ENCODE data around the gene COL11A1. TPM values are rescaled to one million over a fixed set of nuclear protein-coding genes. Genes with fewer than 3 reads are reported as not detected.

The COL11A1 gene
- total and polyA plus RNA-seq, 2 experiments from 2014 or later: 12.3 to 12.5 TPM

DNA sequence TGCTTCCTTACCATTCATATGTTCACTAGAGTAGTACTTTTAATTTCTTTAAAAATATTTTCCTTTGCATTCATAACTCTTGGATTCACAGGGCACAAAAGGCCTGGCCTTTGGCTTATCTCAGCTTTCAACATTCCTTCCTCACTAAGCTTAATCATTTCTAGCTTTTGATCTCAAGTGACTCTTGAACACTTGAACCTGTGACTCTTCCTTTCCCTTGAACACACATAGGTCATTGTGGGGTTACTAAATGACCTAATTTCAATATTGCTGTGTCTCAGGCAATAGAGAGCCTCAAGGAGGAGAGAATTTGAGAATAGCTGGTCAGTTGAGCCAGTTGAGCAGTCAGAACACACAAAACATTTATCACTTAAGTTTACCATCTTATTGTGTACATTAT lies 49.9 kb downstream of the COL11A1 start:
- H3K27ac ChIP-seq (ENCODE audit: low read depth): no peak overlapping the region
- no peak for DNase-seq (ENCODE audit: low spot score)
- H3K9me3 Mint-ChIP-seq: no peaks in the 10 kb centered on the region

DNA sequence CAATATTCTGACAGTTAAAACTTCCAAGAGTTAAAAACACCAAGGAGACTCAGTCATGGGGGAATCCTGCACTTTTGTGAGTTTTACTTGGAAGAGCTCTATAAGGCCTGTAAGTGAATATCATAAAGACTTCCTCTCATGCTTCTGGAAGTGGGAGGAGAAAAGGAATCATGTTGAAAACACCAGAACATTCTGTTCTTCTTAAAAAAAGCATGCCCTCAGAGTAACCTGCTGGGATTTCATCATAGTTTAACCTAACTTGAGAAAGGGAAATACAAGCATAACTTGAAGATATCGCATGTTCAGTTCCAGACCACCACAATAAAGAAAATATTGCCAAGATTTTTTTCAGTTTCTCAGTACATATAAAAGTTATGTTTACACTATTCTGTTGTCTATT lies 51.9 kb downstream of the COL11A1 start:
- Mint-ChIP-seq H3K4me3 (no peak overlapping the region), H3K36me3 (ENCODE audit: low read depth) (peaks cover 11% of the 10 kb centered on the region), H3K27me3 (ENCODE audit: insufficient read depth, low read depth, poor library complexity) (no peaks in the 10 kb centered on the region), H3K4me1 (no peaks in the 10 kb centered on the region), H3K27ac (no peak overlapping the region), H3K9me3 (peaks cover 14% of the 10 kb centered on the region)
- Histone ChIP-seq H3K4me3 (no peak overlapping the region), H3F3A (replicated peaks; ENCODE audit: low read depth) (no peaks in the 10 kb centered on the region), H3K4me2 (no peak overlapping the region), H3K27ac (ENCODE audit: low read depth) (no peak overlapping the region), H3K79me2 (replicated peaks; ENCODE audit: insufficient read depth) (no peaks in the 10 kb centered on the region), H2AFZ (no peak overlapping the region), H3K27me3 (ENCODE audit: insufficient read depth) (no peaks in the 10 kb centered on the region), H3K4me1 (ENCODE audit: insufficient read depth) (no peaks in the 10 kb centered on the region), H3K9me2 (ENCODE audit: insufficient read depth) (no peaks in the 10 kb centered on the region), H4K20me1 (replicated peaks; ENCODE audit: insufficient read depth) (no peaks in the 10 kb centered on the region), H3K36me3 (ENCODE audit: insufficient read depth) (no peaks in the 10 kb centered on the region)
- DNase-seq (ENCODE audit: low spot score) (no peak), ATAC-seq (no peak)
- TF ChIP-seq POLR2AphosphoS5 (IDR thresholded peaks at IDR 0.05; ENCODE audit: low read depth) (no peak), ZNF331 (CRISPR knock-in tag; IDR thresholded peaks at IDR 0.05; ENCODE audit: low read depth) (no peak), NANOG (IDR thresholded peaks at IDR 0.05; ENCODE audit: borderline replicate concordance) (no peak)
- TF ChIP-seq, protein P1, sequence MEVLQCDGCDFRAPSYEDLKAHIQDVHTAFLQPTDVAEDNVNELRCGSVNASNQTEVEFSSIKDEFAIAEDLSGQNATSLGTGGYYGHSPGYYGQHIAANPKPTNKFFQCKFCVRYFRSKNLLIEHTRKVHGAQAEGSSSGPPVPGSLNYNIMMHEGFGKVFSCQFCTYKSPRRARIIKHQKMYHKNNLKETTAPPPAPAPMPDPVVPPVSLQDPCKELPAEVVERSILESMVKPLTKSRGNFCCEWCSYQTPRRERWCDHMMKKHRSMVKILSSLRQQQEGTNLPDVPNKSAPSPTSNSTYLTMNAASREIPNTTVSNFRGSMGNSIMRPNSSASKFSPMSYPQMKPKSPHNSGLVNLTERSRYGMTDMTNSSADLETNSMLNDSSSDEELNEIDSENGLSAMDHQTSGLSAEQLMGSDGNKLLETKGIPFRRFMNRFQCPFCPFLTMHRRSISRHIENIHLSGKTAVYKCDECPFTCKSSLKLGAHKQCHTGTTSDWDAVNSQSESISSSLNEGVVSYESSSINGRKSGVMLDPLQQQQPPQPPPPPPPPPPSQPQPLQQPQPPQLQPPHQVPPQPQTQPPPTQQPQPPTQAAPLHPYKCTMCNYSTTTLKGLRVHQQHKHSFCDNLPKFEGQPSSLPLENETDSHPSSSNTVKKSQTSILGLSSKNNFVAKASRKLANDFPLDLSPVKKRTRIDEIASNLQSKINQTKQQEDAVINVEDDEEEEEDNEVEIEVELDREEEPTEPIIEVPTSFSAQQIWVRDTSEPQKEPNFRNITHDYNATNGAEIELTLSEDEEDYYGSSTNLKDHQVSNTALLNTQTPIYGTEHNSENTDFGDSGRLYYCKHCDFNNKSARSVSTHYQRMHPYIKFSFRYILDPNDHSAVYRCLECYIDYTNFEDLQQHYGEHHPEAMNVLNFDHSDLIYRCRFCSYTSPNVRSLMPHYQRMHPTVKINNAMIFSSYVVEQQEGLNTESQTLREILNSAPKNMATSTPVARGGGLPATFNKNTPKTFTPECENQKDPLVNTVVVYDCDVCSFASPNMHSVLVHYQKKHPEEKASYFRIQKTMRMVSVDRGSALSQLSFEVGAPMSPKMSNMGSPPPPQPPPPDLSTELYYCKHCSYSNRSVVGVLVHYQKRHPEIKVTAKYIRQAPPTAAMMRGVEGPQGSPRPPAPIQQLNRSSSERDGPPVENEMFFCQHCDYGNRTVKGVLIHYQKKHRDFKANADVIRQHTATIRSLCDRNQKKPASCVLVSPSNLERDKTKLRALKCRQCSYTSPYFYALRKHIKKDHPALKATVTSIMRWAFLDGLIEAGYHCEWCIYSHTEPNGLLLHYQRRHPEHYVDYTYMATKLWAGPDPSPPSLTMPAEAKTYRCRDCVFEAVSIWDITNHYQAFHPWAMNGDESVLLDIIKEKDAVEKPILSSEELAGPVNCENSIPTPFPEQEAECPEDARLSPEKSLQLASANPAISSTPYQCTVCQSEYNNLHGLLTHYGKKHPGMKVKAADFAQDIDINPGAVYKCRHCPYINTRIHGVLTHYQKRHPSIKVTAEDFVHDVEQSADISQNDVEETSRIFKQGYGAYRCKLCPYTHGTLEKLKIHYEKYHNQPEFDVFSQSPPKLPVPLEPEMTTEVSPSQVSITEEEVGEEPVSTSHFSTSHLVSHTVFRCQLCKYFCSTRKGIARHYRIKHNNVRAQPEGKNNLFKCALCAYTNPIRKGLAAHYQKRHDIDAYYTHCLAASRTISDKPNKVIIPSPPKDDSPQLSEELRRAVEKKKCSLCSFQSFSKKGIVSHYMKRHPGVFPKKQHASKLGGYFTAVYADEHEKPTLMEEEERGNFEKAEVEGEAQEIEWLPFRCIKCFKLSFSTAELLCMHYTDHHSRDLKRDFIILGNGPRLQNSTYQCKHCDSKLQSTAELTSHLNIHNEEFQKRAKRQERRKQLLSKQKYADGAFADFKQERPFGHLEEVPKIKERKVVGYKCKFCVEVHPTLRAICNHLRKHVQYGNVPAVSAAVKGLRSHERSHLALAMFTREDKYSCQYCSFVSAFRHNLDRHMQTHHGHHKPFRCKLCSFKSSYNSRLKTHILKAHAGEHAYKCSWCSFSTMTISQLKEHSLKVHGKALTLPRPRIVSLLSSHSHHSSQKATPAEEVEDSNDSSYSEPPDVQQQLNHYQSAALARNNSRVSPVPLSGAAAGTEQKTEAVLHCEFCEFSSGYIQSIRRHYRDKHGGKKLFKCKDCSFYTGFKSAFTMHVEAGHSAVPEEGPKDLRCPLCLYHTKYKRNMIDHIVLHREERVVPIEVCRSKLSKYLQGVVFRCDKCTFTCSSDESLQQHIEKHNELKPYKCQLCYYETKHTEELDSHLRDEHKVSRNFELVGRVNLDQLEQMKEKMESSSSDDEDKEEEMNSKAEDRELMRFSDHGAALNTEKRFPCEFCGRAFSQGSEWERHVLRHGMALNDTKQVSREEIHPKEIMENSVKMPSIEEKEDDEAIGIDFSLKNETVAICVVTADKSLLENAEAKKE (CRISPR knock-in tag; IDR thresholded peaks at IDR 0.05): no peak

More for the DNA sequence above, 49.9 kb downstream of the COL11A1 start:
- Histone ChIP-seq H4K20me1 (replicated peaks; ENCODE audit: insufficient read depth) (no peaks in the 10 kb centered on the region), H2AFZ (no peak overlapping the region), H3F3A (replicated peaks; ENCODE audit: low read depth) (no peaks in the 10 kb centered on the region), H3K79me2 (replicated peaks; ENCODE audit: insufficient read depth) (no peaks in the 10 kb centered on the region), H3K27me3 (ENCODE audit: insufficient read depth) (no peaks in the 10 kb centered on the region), H3K4me2 (no peak overlapping the region), H3K4me3 (no peak overlapping the region), H3K4me1 (ENCODE audit: insufficient read depth) (no peaks in the 10 kb centered on the region), H3K36me3 (ENCODE audit: insufficient read depth) (no peaks in the 10 kb centered on the region), H3K9me2 (ENCODE audit: insufficient read depth) (no peaks in the 10 kb centered on the region)
- no peak overlapping the region for H3K4me3 Mint-ChIP-seq
- no peaks in the 10 kb centered on the region for H3K36me3 Mint-ChIP-seq (ENCODE audit: low read depth)
- H3K27me3 Mint-ChIP-seq (ENCODE audit: insufficient read depth, low read depth, poor library complexity): no peaks in the 10 kb centered on the region
- no peaks in the 10 kb centered on the region for H3K4me1 Mint-ChIP-seq
- no peak for ATAC-seq
- TF ChIP-seq EZH2 (IDR thresholded peaks at IDR 0.05; ENCODE audit: low read depth, unreplicated experiment) (no peak), ZNF114 (CRISPR knock-in tag; IDR thresholded peaks at IDR 0.05) (no peak), CREB1 (CRISPR knock-in tag; IDR thresholded peaks at IDR 0.05; ENCODE audit: low read depth) (no peak), NANOG (IDR thresholded peaks at IDR 0.05; ENCODE audit: borderline replicate concordance) (no peak), JUNB (IDR thresholded peaks at IDR 0.05; ENCODE audit: unreplicated experiment) (no peak)
- TF ChIP-seq, protein P2, sequence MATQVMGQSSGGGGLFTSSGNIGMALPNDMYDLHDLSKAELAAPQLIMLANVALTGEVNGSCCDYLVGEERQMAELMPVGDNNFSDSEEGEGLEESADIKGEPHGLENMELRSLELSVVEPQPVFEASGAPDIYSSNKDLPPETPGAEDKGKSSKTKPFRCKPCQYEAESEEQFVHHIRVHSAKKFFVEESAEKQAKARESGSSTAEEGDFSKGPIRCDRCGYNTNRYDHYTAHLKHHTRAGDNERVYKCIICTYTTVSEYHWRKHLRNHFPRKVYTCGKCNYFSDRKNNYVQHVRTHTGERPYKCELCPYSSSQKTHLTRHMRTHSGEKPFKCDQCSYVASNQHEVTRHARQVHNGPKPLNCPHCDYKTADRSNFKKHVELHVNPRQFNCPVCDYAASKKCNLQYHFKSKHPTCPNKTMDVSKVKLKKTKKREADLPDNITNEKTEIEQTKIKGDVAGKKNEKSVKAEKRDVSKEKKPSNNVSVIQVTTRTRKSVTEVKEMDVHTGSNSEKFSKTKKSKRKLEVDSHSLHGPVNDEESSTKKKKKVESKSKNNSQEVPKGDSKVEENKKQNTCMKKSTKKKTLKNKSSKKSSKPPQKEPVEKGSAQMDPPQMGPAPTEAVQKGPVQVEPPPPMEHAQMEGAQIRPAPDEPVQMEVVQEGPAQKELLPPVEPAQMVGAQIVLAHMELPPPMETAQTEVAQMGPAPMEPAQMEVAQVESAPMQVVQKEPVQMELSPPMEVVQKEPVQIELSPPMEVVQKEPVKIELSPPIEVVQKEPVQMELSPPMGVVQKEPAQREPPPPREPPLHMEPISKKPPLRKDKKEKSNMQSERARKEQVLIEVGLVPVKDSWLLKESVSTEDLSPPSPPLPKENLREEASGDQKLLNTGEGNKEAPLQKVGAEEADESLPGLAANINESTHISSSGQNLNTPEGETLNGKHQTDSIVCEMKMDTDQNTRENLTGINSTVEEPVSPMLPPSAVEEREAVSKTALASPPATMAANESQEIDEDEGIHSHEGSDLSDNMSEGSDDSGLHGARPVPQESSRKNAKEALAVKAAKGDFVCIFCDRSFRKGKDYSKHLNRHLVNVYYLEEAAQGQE (IDR thresholded peaks at IDR 0.05; ENCODE audit: unreplicated experiment): no peak
- TF ChIP-seq, protein P3, sequence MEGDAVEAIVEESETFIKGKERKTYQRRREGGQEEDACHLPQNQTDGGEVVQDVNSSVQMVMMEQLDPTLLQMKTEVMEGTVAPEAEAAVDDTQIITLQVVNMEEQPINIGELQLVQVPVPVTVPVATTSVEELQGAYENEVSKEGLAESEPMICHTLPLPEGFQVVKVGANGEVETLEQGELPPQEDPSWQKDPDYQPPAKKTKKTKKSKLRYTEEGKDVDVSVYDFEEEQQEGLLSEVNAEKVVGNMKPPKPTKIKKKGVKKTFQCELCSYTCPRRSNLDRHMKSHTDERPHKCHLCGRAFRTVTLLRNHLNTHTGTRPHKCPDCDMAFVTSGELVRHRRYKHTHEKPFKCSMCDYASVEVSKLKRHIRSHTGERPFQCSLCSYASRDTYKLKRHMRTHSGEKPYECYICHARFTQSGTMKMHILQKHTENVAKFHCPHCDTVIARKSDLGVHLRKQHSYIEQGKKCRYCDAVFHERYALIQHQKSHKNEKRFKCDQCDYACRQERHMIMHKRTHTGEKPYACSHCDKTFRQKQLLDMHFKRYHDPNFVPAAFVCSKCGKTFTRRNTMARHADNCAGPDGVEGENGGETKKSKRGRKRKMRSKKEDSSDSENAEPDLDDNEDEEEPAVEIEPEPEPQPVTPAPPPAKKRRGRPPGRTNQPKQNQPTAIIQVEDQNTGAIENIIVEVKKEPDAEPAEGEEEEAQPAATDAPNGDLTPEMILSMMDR (conservative IDR thresholded peaks at IDR 0.05; ENCODE audit: low read depth in 2 of 2): no peak
- no peak overlapping the region for H3K27ac Mint-ChIP-seq

All from GM23338 (cell line).